ENCODE data around the gene TNS1.

Gene TNS1

GRCh38 chr2:217870528-217871011, 132.2 kb downstream of the TNS1 start:
- H3K4me3 ChIP-seq (ENCODE audit: low read depth, low read length) = no peak overlapping the region
- no peak for TF ChIP-seq CTCF (IDR thresholded peaks at IDR 0.05; ENCODE audit: low read depth, low read length)

- no peak overlapping the region for H3K4me3 ChIP-seq (ENCODE audit: low read depth, low read length)
- TF ChIP-seq CTCF (IDR thresholded peaks at IDR 0.05; ENCODE audit: low read depth, low read length) = no peak
Measured at GRCh38 chr2:217868911-217869334, 133.9 kb downstream of the TNS1 start.

GRCh38 chr2:217868265-217868892, 134.4 kb downstream of the TNS1 start:
- TF ChIP-seq CTCF (IDR thresholded peaks at IDR 0.05; ENCODE audit: low read depth, low read length) = no peak

GRCh38 chr2:217866457-217866856, 136.3 kb downstream of the TNS1 start:
- no peak for TF ChIP-seq CTCF (IDR thresholded peaks at IDR 0.05; ENCODE audit: low read depth, low read length)
- no peak overlapping the region for H3K4me3 ChIP-seq (ENCODE audit: low read depth, low read length)

More at GRCh38 chr2:217868265-217868892, 134.4 kb downstream of the TNS1 start:
- no peak overlapping the region for H3K4me3 ChIP-seq (ENCODE audit: low read depth, low read length)

- TF ChIP-seq CTCF (IDR thresholded peaks at IDR 0.05; ENCODE audit: low read depth, low read length) = no peak
- no peak overlapping the region for H3K4me3 ChIP-seq (ENCODE audit: low read depth, low read length)
Measured at GRCh38 chr2:217864963-217865772, 137.6 kb downstream of the TNS1 start.

GRCh38 chr2:217863883-217864282, 138.9 kb downstream of the TNS1 start:
- TF ChIP-seq CTCF (IDR thresholded peaks at IDR 0.05; ENCODE audit: low read depth, low read length) = no peak
- H3K4me3 ChIP-seq (ENCODE audit: low read depth, low read length) = no peak overlapping the region

- H3K4me3 ChIP-seq (ENCODE audit: low read depth, low read length) = no peak overlapping the region
- TF ChIP-seq CTCF (IDR thresholded peaks at IDR 0.05; ENCODE audit: low read depth, low read length) = no peak
Measured at GRCh38 chr2:217861334-217861877, 141.4 kb downstream of the TNS1 start.
